HG02763 (cell line): Measurements from ENCODE around the gene COLEC12.

Experiments used
- ATAC-seq: cut with Tn5 transposase; IDR thresholded peaks from one replicate; pipeline ENCODE4 v1.9.1; 2021; ENCODE audit warnings: mild to moderate bottlenecking, moderate library complexity; ENCODE audit not compliant: unreplicated experiment

COLEC12 gene

GRCh38 chr18:448116-448790 lies 52.2 kb downstream of the COLEC12 start:
- no peak for ATAC-seq

- ATAC-seq = no peak
Measured at GRCh38 chr18:446941-447560, 53.5 kb downstream of the COLEC12 start.

GRCh38 chr18:445055-445454 lies 55.4 kb downstream of the COLEC12 start:
- ATAC-seq = no peak

- ATAC-seq = no peak
Measured at GRCh38 chr18:438571-438970, 61.9 kb downstream of the COLEC12 start.

GRCh38 chr18:435940-436339 lies 64.6 kb downstream of the COLEC12 start:
- ATAC-seq = no peak

GRCh38 chr18:434410-434809 lies 66.1 kb downstream of the COLEC12 start:
- no peak for ATAC-seq

- ATAC-seq = no peak
Measured at GRCh38 chr18:433960-434359, 66.5 kb downstream of the COLEC12 start.

GRCh38 chr18:433298-433697 lies 67.2 kb downstream of the COLEC12 start:
- no peak for ATAC-seq

GRCh38 chr18:432791-433190 lies 67.7 kb downstream of the COLEC12 start:
- ATAC-seq = no peak

- no peak for ATAC-seq
Measured at GRCh38 chr18:429030-429429, 71.5 kb downstream of the COLEC12 start.

- no peak for ATAC-seq
Measured at GRCh38 chr18:427005-427404, 73.5 kb downstream of the COLEC12 start.

- ATAC-seq = no peak
Measured at GRCh38 chr18:425106-425745, 75.3 kb downstream of the COLEC12 start.

- no peak for ATAC-seq
Measured at GRCh38 chr18:424668-425067, 75.8 kb downstream of the COLEC12 start.

GRCh38 chr18:424071-424661 lies 76.3 kb downstream of the COLEC12 start:
- ATAC-seq = no peak

GRCh38 chr18:422966-423365 lies 77.5 kb downstream of the COLEC12 start:
- ATAC-seq = no peak

GRCh38 chr18:421247-422155 lies 79.0 kb downstream of the COLEC12 start:
- no peak for ATAC-seq

- ATAC-seq = no peak
Measured at GRCh38 chr18:420661-421246, 79.7 kb downstream of the COLEC12 start.

- no peak for ATAC-seq
Measured at GRCh38 chr18:419541-420175, 80.8 kb downstream of the COLEC12 start.

- no peak for ATAC-seq
Measured at GRCh38 chr18:417495-417894, 83.0 kb downstream of the COLEC12 start.

GRCh38 chr18:416930-417329 lies 83.6 kb downstream of the COLEC12 start:
- ATAC-seq = no peak
